ENCODE data around the gene ENTHD1. TPM values are rescaled to one million over a fixed set of nuclear protein-coding genes. Genes with fewer than 3 reads are reported as not detected.

The ENTHD1 gene
- total RNA-seq, 1 donor from 2014 or later = not detected

DNA sequence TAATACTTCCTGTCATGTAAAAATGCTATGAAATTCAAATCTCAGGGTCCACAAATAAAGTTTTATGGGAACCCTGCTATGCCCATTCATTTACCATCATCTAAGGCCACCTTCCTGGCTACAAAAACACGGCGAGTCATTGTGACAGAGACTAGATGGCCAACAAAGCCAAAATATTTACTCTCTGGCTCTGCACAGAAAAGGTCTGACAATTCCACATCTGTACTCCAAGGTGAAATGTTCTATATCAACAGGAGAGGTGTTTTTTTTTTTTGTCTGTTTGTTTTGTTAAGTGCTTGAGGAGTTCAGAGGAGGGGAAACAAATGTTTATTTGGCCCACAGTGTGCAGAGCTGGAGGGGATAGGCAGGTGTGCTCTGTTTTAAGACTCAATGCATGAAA lies 48.0 kb upstream of the ENTHD1 start:
- H4K20me1 ChIP-seq (ENCODE audit: low read depth) = peaks cover 8% of the 10 kb centered on the region
- H3K4me1 ChIP-seq = peaks cover 34% of the 10 kb centered on the region
- H3K4me3 ChIP-seq = no peak overlapping the region
- no peak overlapping the region for H2AFZ ChIP-seq (replicated peaks)
- no peak for TF ChIP-seq EZH2 (IDR thresholded peaks at IDR 0.05)
- TF ChIP-seq EZH2phosphoT487 (IDR thresholded peaks at IDR 0.05) = no peak
- TF ChIP-seq, protein P1, sequence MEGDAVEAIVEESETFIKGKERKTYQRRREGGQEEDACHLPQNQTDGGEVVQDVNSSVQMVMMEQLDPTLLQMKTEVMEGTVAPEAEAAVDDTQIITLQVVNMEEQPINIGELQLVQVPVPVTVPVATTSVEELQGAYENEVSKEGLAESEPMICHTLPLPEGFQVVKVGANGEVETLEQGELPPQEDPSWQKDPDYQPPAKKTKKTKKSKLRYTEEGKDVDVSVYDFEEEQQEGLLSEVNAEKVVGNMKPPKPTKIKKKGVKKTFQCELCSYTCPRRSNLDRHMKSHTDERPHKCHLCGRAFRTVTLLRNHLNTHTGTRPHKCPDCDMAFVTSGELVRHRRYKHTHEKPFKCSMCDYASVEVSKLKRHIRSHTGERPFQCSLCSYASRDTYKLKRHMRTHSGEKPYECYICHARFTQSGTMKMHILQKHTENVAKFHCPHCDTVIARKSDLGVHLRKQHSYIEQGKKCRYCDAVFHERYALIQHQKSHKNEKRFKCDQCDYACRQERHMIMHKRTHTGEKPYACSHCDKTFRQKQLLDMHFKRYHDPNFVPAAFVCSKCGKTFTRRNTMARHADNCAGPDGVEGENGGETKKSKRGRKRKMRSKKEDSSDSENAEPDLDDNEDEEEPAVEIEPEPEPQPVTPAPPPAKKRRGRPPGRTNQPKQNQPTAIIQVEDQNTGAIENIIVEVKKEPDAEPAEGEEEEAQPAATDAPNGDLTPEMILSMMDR (IDR thresholded peaks at IDR 0.05) = no peak
- no peak overlapping the region for H3K9ac ChIP-seq
- H3K4me3 Mint-ChIP-seq = no peak overlapping the region
- H3K4me2 ChIP-seq = no peak overlapping the region
- no peak overlapping the region for H3K27ac Mint-ChIP-seq
- peaks cover 4% of the 10 kb centered on the region for H3K27me3 Mint-ChIP-seq (ENCODE audit: insufficient read depth, low read depth)
- no peaks in the 10 kb centered on the region for H3K9me3 ChIP-seq (ENCODE audit: low read depth)
- no peaks in the 10 kb centered on the region for H3K36me3 ChIP-seq
- H3K27ac ChIP-seq = no peak overlapping the region
- peaks cover 33% of the 10 kb centered on the region for H3K4me1 Mint-ChIP-seq
- peaks cover 9% of the 10 kb centered on the region for H3F3A ChIP-seq (ENCODE audit: low read depth)
- H3K9me3 Mint-ChIP-seq = no peaks in the 10 kb centered on the region
- DNase-seq (ENCODE audit: low spot score) = no peak
- H3K27me3 ChIP-seq = peaks cover 20% of the 10 kb centered on the region
- no peaks in the 10 kb centered on the region for H3K79me2 ChIP-seq (ENCODE audit: low read depth)
- H3K36me3 Mint-ChIP-seq = no peaks in the 10 kb centered on the region

GRCh38 chr22:39940757-39941305 lies 47.3 kb upstream of the ENTHD1 start:
- no peaks in the 10 kb centered on the region for H3K9me3 ChIP-seq (ENCODE audit: low read depth)
- peaks cover 34% of the 10 kb centered on the region for H3K4me1 Mint-ChIP-seq
- no peaks in the 10 kb centered on the region for H3K9me3 Mint-ChIP-seq
- H3K36me3 Mint-ChIP-seq = no peaks in the 10 kb centered on the region
- H3K9ac ChIP-seq = no peak overlapping the region
- no peak overlapping the region for H3K27ac ChIP-seq
- DNase-seq (ENCODE audit: low spot score) = no peak
- H3K79me2 ChIP-seq (ENCODE audit: low read depth) = no peaks in the 10 kb centered on the region
- peaks cover 20% of the 10 kb centered on the region for H3K27me3 ChIP-seq
- no peak overlapping the region for H3K27ac Mint-ChIP-seq
- no peak overlapping the region for H3K4me3 Mint-ChIP-seq
- H3K4me3 ChIP-seq = no peak overlapping the region
- no peak overlapping the region for H2AFZ ChIP-seq (replicated peaks)
- TF ChIP-seq EZH2 (IDR thresholded peaks at IDR 0.05) (no peak), EZH2phosphoT487 (IDR thresholded peaks at IDR 0.05) (no peak)
- TF ChIP-seq, protein P1 (IDR thresholded peaks at IDR 0.05) = no peak
- H3K27me3 Mint-ChIP-seq (ENCODE audit: insufficient read depth, low read depth) = peaks cover 4% of the 10 kb centered on the region
- no peaks in the 10 kb centered on the region for H3K36me3 ChIP-seq
- H3K4me2 ChIP-seq = no peak overlapping the region
- peaks cover 9% of the 10 kb centered on the region for H3F3A ChIP-seq (ENCODE audit: low read depth)
- H3K4me1 ChIP-seq = peaks cover 39% of the 10 kb centered on the region
- peaks cover 8% of the 10 kb centered on the region for H4K20me1 ChIP-seq (ENCODE audit: low read depth)

- Mint-ChIP-seq H3K4me3 (no peak overlapping the region), H3K27me3 (ENCODE audit: insufficient read depth, low read depth) (peaks cover 4% of the 10 kb centered on the region), H3K9me3 (no peaks in the 10 kb centered on the region), H3K27ac (no peak overlapping the region), H3K36me3 (no peaks in the 10 kb centered on the region), H3K4me1 (peaks cover 33% of the 10 kb centered on the region)
- Histone ChIP-seq H3K9me3 (ENCODE audit: low read depth) (no peaks in the 10 kb centered on the region), H3K79me2 (ENCODE audit: low read depth) (no peaks in the 10 kb centered on the region), H2AFZ (replicated peaks) (no peak overlapping the region), H3K4me2 (no peak overlapping the region), H3K9ac (no peak overlapping the region), H3K4me1 (peaks cover 40% of the 10 kb centered on the region), H3K4me3 (no peak overlapping the region), H4K20me1 (ENCODE audit: low read depth) (peaks cover 2% of the 10 kb centered on the region), H3K27me3 (peaks cover 11% of the 10 kb centered on the region), H3K27ac (no peak overlapping the region), H3K36me3 (no peaks in the 10 kb centered on the region), H3F3A (ENCODE audit: low read depth) (peaks cover 15% of the 10 kb centered on the region)
- no peak for TF ChIP-seq EZH2 (IDR thresholded peaks at IDR 0.05)
- TF ChIP-seq EZH2phosphoT487 (IDR thresholded peaks at IDR 0.05) = no peak
- TF ChIP-seq, protein P1 (IDR thresholded peaks at IDR 0.05) = no peak
- DNase-seq (ENCODE audit: low spot score) = no peak
Measured at GRCh38 chr22:39939830-39940229, 46.3 kb upstream of the ENTHD1 start.

All from neural progenitor cell (in vitro differentiated cells).